HG03103 (cell line): ENCODE data around the gene HMCN1.

ENCODE experiments used
- ATAC-seq: cut with Tn5 transposase; IDR thresholded peaks from one replicate; pipeline ENCODE4 v1.9.1; 2021; ENCODE audit warnings: low read depth; ENCODE audit not compliant: unreplicated experiment

Gene HMCN1

GRCh38 chr1:186215636-186216035 lies 481.4 kb downstream of the HMCN1 start:
- ATAC-seq = no peak

DNA sequence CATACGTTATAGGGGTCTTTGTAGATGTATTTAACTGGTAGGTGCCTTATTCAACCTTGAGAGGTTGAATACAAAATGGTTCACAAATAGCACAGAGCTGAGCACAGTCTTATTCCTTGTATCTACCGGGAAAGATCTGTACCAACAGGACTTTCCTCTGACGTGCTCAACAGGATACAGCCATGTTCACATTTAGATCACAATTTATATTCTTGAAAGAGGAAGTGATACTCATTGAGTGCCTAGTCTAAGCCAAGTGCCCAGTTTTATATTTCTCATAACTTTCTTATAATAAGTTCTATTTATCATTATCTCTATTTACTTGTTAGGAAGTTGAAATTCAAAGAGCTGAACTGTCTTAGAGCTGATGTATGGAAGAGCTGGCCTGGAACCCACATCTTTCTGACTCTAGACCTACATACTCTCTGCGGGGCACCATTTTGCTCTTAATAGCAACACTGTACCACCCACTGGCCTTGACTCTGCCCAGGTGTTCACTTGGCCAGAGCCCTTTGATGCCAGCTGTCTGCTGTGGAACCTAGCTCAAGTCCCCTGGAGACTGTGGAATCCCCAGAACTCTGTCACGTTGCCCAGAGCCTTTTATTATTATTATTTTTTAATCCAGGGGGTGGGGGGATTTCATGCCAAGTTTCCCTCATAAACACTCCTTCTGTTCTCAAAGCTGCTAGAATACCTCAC lies 484.6 kb downstream of the HMCN1 start:
- peak; percentile 69 for ATAC-seq

DNA sequence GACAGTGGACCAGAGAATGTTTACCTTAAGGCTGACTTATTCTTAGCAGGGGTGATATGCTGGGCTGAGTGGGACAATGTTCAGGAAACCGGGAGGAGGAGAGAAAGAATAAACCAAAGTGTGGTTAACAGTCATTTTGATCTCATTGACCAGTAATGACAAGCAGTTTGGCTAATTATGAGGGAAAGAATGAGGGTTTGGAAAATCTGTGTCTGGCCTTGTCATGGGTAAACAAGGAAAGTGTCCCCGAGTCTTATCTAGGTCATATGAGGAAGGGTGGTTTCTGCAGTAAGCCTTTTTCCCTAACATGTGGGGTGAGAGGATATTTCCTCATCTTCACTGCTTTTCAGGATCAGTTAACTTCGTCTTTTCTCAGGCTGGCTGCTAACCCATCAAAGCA lies 485.9 kb downstream of the HMCN1 start:
- no peak for ATAC-seq

- ATAC-seq = no peak
These were observed 486.7 kb downstream of the HMCN1 start for GRCh38 chr1:186220911-186221310.

DNA sequence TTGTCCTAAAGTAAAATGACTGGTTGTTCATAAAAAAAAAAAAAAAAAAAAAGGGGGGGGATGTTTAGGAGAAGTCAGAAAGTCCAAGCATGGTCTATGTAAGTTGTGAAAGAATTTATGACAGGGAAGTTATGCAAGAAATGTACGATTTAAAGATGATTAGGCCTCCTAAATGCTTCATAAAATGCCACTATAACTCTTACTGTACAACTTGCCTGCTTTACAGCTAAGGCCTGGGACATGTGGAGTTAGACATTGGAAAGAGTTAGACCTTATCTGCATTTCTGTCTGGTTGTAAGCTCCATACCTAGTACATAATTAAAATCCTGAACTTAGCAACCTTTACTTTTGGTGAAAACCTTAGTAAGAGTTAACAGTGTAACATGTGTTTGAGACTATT lies 490.9 kb downstream of the HMCN1 start:
- ATAC-seq = no peak

DNA sequence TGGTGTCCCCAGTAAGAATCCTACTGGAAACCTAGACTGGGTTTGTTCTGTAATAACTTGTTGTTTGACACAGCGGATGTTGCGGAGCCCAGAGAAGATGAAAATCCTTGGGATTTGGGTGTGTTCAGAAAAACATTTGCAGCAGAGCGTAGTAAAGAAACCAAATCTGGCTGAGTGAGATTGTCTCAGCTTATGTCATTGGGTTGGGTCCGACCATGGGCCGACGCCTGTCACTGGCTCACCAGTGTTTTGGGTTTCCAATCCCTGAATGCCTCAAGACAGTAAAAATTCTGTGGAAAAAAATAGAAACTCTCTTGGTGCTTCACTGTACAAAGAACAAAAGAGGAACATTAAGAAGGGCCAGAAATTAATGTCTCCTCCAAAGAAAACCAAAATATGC lies 494.6 kb downstream of the HMCN1 start:
- no peak for ATAC-seq

DNA sequence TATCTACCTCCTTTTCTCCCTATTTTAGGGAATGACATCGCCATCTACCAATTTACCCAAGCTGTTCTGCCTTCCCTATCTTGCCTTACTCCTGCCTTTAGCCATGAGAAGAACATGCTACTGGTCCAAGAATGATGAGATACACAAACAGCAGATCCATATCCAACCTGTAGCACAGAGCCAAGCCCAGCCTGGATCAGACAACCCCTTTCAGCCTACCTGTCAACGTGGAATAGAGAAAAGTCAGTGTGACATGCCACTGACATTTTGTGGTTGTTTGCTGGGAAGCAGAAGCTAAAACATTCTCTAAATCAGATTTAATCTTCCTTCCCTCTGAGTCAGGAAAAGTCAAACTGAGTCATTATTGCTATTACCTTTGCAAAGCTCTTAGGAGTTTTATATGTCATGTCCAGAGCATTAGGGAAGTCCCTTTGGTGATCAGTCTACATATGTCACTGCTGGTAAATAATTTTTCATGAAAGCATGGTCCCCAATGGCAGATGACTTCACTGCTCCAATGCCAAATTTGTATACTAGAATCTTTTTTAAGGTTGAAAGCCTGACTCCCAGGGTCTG lies 497.8 kb downstream of the HMCN1 start:
- no peak for ATAC-seq

DNA sequence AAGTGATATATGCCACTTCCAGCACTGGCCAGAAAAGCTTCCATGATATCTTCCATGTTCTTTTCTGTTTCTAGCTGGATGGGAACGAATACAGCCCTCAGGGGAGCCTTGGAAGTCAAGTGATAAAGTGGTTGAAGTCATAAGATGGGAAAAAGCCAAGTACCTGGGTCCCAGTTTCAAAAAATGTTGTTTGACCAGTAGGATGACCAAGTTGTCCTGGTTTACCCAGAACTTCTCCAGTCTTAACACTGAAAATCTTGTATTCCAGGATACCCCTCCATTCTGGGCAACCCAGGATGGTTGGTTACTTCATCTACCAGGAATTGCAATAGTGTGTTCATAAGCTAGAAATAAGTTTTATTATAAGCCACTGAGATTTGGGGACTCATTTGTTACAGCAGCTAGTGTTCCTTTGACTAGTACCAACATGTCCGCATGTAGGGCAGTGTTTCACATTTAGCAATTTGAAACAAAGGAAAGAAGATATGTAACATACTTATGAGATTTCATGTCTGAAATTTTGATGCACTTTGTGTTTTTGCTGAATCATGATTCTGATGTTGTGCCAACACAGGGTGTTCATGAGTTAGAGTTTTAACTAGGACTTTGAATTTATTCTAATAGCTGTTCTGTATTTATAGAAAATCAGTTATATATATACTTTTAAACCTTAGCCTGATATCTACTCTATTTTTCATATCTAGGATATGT lies 500.9 kb downstream of the HMCN1 start:
- no peak for ATAC-seq

DNA sequence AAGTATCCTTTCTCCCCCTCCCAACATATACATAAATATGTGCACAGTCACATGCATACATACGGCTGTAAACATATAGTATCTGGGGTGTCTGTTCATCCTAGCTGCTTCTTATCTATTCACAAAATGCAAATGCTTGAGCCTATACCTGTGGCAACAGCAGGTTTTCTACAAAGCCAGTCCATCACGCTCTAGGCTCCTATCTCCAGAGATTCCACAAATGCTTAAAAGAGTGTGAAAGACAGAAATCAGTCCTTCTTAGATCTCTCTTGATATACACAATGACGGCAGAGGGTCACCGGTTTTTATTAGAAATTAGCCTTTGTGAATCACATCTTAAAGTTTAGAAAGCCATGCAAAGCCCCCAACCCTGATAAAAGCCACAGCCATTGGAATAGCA lies 501.5 kb downstream of the HMCN1 start:
- no peak for ATAC-seq

GRCh38 chr1:186236921-186237320 lies 502.7 kb downstream of the HMCN1 start:
- ATAC-seq = no peak

DNA sequence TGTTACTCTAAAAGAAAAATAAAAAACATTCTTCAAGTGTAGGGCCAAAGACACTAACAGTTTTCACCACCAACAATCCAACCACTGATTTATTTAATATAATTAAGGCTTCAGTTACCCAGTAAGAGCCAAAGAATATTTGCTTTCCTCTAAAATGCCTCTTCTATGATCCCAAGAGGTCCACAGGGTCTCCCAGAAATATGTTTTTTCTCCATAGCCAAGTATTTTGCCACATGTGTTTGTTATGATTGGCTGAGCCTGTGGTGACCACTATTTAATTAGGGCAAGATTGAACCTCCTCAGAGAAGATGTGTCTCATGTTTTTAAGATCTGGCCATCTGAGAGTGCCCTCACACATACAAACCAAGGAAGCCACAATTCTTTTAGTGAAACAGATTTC lies 505.0 kb downstream of the HMCN1 start:
- no peak for ATAC-seq

- ATAC-seq = no peak
These were observed 506.2 kb downstream of the HMCN1 start for GRCh38 chr1:186240436-186240835.
